Trophoblast cell (in vitro differentiated cells and primary cell): ENCODE data around the gene FITM1. TPM values are rescaled to one million over a fixed set of nuclear protein-coding genes. Genes with fewer than 3 reads are reported as not detected.
A peak's percentile ranks its signal among the peaks of the same experiment; 100 is the strongest.

Source experiments
- DNase-seq, 2 donors: peaks; one replicate each; pipeline ENCODE4 v3.0.0-alpha.2; 2016
- H2AFZ ChIP-seq: 2 replicates; pipeline ENCODE4 v1.6.1; 2013; ENCODE audit warnings: low read length, moderate library complexity, mild to moderate bottlenecking; ENCODE audit not compliant: insufficient read depth, poor library complexity
- H2AK5ac ChIP-seq: 2 replicates; pipeline ENCODE4 v1.6.1; 2013; ENCODE audit warnings: mild to moderate bottlenecking, low read length
- H2BK120ac ChIP-seq: 2 replicates; pipeline ENCODE4 v1.6.1; 2013; ENCODE audit warnings: low read length, mild to moderate bottlenecking, moderate library complexity; ENCODE audit not compliant: insufficient read depth, poor library complexity
- H2BK12ac ChIP-seq: 2 replicates; pipeline ENCODE4 v1.6.1; 2013; ENCODE audit warnings: mild to moderate bottlenecking, low read length, moderate library complexity
- H2BK5ac ChIP-seq: 2 replicates; pipeline ENCODE4 v1.6.1; 2013; ENCODE audit warnings: low read length, low read depth, moderate library complexity, mild to moderate bottlenecking; ENCODE audit not compliant: poor library complexity
- H3K14ac ChIP-seq: 2 replicates; pipeline ENCODE4 v1.6.1; 2013; ENCODE audit warnings: mild to moderate bottlenecking, low read length
- H3K18ac ChIP-seq: 2 replicates; pipeline ENCODE4 v1.6.1; 2013; ENCODE audit warnings: mild to moderate bottlenecking, low read length
- H3K23ac ChIP-seq: 2 replicates; pipeline ENCODE4 v1.6.1; 2013; ENCODE audit warnings: low read length
- H3K27ac ChIP-seq: 2 replicates; pipeline ENCODE4 v1.5.1; 2013; ENCODE audit warnings: low read depth, mild to moderate bottlenecking, inconsistent platforms, low read length, moderate library complexity
- H3K27me3 ChIP-seq: 2 replicates; pipeline ENCODE4 v1.6.1; 2013; ENCODE audit warnings: inconsistent platforms, mild to moderate bottlenecking, low read length, moderate library complexity; ENCODE audit not compliant: insufficient read depth
- H3K36me3 ChIP-seq, 2 experiments: 1 replicate in 1 of 2; 2 replicates in 1 of 2; pipeline ENCODE4 v1.6.1; 2013; ENCODE audit warnings: low read length in 2 of 2, mild to moderate bottlenecking in 2 of 2, moderate library complexity in 1 of 2; ENCODE audit not compliant: insufficient read depth in 2 of 2, control insufficient read depth in 1 of 2
- H3K4ac ChIP-seq: 2 replicates; pipeline ENCODE4 v1.6.1; 2013; ENCODE audit warnings: low read depth, mild to moderate bottlenecking, low read length, moderate library complexity
- H3K4me1 ChIP-seq, 2 experiments: 1 replicate in 1 of 2; 2 replicates in 1 of 2; pipeline ENCODE4 v1.6.1; 2013; ENCODE audit warnings: low read length in 2 of 2, mild to moderate bottlenecking in 2 of 2, moderate library complexity in 1 of 2; ENCODE audit not compliant: insufficient read depth in 2 of 2, control insufficient read depth in 1 of 2
- H3K4me2 ChIP-seq: 2 replicates; pipeline ENCODE4 v1.6.1; 2013; ENCODE audit warnings: inconsistent platforms, mild to moderate bottlenecking, low read length, moderate library complexity
- H3K4me3 ChIP-seq: 2 replicates; pipeline ENCODE4 v1.5.1; 2013; ENCODE audit warnings: mild to moderate bottlenecking, low read depth, low read length, inconsistent platforms
- H3K79me1 ChIP-seq: one replicate; pipeline ENCODE4 v1.6.1; 2013; ENCODE audit warnings: low read length
- H3K79me2 ChIP-seq: 2 replicates; pipeline ENCODE4 v1.6.1; 2013; ENCODE audit warnings: low read length, mild to moderate bottlenecking; ENCODE audit not compliant: control insufficient read depth, insufficient read depth, poor library complexity
- H3K9ac ChIP-seq: 2 replicates; pipeline ENCODE4 v1.6.1; 2013; ENCODE audit warnings: mild to moderate bottlenecking, low read length
- H3K9me3 ChIP-seq: 2 replicates; pipeline ENCODE4 v1.6.1; 2013; ENCODE audit warnings: low read depth, mild to moderate bottlenecking, control low read depth, inconsistent platforms, low read length; ENCODE audit not compliant: insufficient read depth
- H4K12ac ChIP-seq: 2 replicates; pipeline ENCODE4 v1.6.1; 2013; ENCODE audit warnings: low read depth, mild to moderate bottlenecking, low read length, moderate library complexity
- H4K8ac ChIP-seq: 2 replicates; pipeline ENCODE4 v1.6.1; 2013; ENCODE audit warnings: low read depth, mild to moderate bottlenecking, low read length, moderate library complexity
- H4K91ac ChIP-seq: one replicate; pipeline ENCODE4 v1.6.1; 2013; ENCODE audit warnings: low read depth, mild to moderate bottlenecking, low read length, moderate library complexity
- WGBS: extraction: QIAGEN DNeasy Blood & Tissue Kit; methylation state at CpG from one replicate; pipeline ENCODE4 v1.1.7; 2013; ENCODE audit warnings: missing lambda C conversion rate; ENCODE audit not compliant: insufficient read length, insufficient coverage; ENCODE audit errors: extremely low coverage; 5-methylcytosine and 5-hydroxymethylcytosine counted together
- polyA plus RNA-seq: library from polyadenylated mRNA; stranded (reverse); fragments of 200-250 nt; gene quantifications from 2 replicates; pipeline ENCODE4 v1.2.3, GENCODE V29; 2013

Gene FITM1, protein sequence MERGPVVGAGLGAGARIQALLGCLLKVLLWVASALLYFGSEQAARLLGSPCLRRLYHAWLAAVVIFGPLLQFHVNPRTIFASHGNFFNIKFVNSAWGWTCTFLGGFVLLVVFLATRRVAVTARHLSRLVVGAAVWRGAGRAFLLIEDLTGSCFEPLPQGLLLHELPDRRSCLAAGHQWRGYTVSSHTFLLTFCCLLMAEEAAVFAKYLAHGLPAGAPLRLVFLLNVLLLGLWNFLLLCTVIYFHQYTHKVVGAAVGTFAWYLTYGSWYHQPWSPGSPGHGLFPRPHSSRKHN
- 0.21 and 0.33 TPM in 2 replicates for polyA plus RNA-seq

- no peak within 1 kb of the TSS for H3K9ac ChIP-seq
- no CpG with 5 or more reads among the region's 5 CpGs for WGBS
Observed at GRCh38 chr14:24130380-24130716, at the start of gene FITM1. Gene FITM1, plus strand, starts transcription at chr14:24130659. Its CDS starts 905 bp downstream, at chr14:24131564.

DNA sequence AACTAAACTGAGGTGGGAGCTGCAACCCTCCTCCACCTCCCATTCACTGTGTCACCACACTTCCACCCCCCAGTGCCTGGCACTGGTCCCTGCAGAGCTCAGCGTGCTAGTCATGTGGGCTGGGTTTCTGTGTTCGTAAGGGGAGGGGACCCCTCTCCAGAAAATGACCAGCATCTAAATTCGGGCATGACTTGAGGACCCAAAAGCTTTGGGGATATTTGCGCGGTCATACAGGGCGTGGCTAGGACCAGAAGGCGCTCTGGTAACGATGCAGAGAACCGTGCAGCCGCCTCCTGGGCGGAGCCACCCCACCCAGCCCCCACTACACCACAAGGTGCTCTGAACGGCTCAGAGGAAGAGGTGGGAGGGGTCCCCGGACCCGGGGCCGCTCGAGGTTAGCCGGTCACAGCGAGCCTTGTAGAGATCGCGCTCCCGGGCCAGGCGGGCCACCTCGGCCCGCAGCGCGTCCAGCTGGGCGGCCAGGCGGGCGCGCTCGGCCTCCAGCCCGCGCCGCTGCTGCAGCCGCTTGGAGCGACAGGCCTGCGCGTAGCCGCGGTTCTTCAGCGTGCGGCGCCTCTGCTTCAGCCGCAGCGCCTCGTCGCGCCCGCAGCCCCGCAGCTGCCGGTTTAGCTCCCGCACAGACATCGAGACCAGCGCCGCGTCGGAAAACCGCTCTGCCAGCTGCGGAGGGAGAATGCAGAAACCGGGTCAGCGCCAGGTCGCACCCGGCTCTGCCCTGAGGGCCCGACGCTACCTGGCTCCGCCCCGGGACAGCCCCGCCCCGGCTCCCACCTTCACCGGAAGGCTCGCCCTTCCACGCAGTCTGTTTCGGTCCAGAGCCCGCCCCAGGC lies 49.3 kb upstream of the FITM1 start:
- no peak overlapping the region for H3K18ac ChIP-seq
- no peak overlapping the region for H3K4ac ChIP-seq
- H3K36me3 ChIP-seq: no peaks in the 10 kb centered on the region
- H3K79me2 ChIP-seq: no peaks in the 10 kb centered on the region
- peak overlapping the region; percentile 71 for H3K4me3 ChIP-seq
- no peaks in the 10 kb centered on the region for H3K79me1 ChIP-seq
- H3K27ac ChIP-seq: no peak overlapping the region
- peaks cover 3 to 6% of the 10 kb centered on the region in 2 experiments for H3K4me1 ChIP-seq
- peak overlapping the region; percentile 37 for H2AFZ ChIP-seq
- H3K9me3 ChIP-seq: peaks cover 1% of the 10 kb centered on the region
- DNase-seq: peak; percentile 51 to 71
- no peak overlapping the region for H4K8ac ChIP-seq
- peaks cover 14% of the 10 kb centered on the region for H3K27me3 ChIP-seq
- H2BK5ac ChIP-seq: no peak overlapping the region
- H3K9ac ChIP-seq: peak overlapping the region; percentile 14
- H3K14ac ChIP-seq: no peak overlapping the region
- no peak overlapping the region for H2AK5ac ChIP-seq
- H4K91ac ChIP-seq: no peak overlapping the region
- no peak overlapping the region for H2BK12ac ChIP-seq
- peak overlapping the region; percentile 97 for H3K4me2 ChIP-seq
- no CpG with 5 or more reads among the region's 74 CpGs for WGBS
- H3K23ac ChIP-seq: no peak overlapping the region
- H4K12ac ChIP-seq: no peak overlapping the region
- no peak overlapping the region for H2BK120ac ChIP-seq

More at GRCh38 chr14:24130380-24130716, at the start of gene FITM1:
- H3K4ac ChIP-seq: no peak within 1 kb of the TSS
- H3K23ac ChIP-seq: no peak within 1 kb of the TSS
- H2BK120ac ChIP-seq: no peak within 1 kb of the TSS
- no peak within 1 kb of the TSS for H3K14ac ChIP-seq
- no peak within 1 kb of the TSS for H4K12ac ChIP-seq
- H3K18ac ChIP-seq: no peak within 1 kb of the TSS
- H2AK5ac ChIP-seq: no peak within 1 kb of the TSS
- H3K9me3 ChIP-seq: no peaks in the 10 kb centered on the region
- H2BK5ac ChIP-seq: no peak within 1 kb of the TSS
- no peak within 1 kb of the TSS for H3K4me2 ChIP-seq
- H3K27ac ChIP-seq: no peak within 1 kb of the TSS
- no peaks in the 10 kb centered on the region for H3K79me1 ChIP-seq
- H3K27me3 ChIP-seq: no peaks in the 10 kb centered on the region
- H2AFZ ChIP-seq: no peak within 1 kb of the TSS
- no peaks in the 10 kb centered on the region for H3K36me3 ChIP-seq
- H3K79me2 ChIP-seq: no peaks in the 10 kb centered on the region
- no peak within 1 kb of the TSS for H4K8ac ChIP-seq
- H2BK12ac ChIP-seq: no peak within 1 kb of the TSS
- no peak for DNase-seq
- H3K4me1 ChIP-seq: peaks cover 0 to 2% of the 10 kb centered on the region in 2 experiments
- H4K91ac ChIP-seq: no peak within 1 kb of the TSS
- H3K4me3 ChIP-seq: no peak within 1 kb of the TSS

DNA sequence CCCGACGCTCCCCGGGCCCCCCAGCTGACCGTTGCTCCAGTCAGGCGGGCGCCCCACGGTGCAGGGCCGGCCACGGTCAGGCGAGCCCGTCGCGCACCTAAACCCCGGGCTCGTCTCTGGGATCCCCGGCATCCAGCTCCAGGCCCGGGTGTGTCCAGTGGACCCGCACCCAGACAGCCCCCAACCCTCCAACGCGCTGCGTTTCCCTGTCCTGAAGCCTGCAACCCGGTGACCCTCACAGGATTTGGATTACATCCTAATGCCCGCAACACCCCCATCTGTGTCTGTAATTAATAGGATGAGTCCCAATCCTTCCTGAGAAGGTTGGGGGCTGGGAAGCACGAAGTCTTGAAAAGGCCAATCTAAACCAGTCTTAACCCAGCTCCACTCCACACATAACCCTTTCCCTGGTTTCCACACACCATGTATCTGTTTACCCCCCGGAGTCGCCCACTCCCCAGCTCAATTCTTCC lies 48.7 kb upstream of the FITM1 start:
- Histone ChIP-seq H3K79me2 (no peaks in the 10 kb centered on the region), H3K9me3 (peaks cover 1% of the 10 kb centered on the region), H3K79me1 (no peaks in the 10 kb centered on the region), H2BK5ac (no peak overlapping the region), H3K4ac (no peak overlapping the region), H3K27ac (no peak overlapping the region), H2AK5ac (no peak overlapping the region), H3K27me3 (peaks cover 14% of the 10 kb centered on the region), H3K18ac (no peak overlapping the region), H2BK12ac (no peak overlapping the region), H3K14ac (no peak overlapping the region), H3K4me2 (peak overlapping the region; percentile 97), H3K4me3 (peak overlapping the region; percentile 71), H4K12ac (no peak overlapping the region), H2AFZ (no peak overlapping the region), H3K9ac (no peak overlapping the region), H2BK120ac (no peak overlapping the region), H4K8ac (peak overlapping the region; percentile 47), H3K4me1 (peaks cover 3 to 6% of the 10 kb centered on the region in 2 experiments), H3K23ac (no peak overlapping the region), H3K36me3 (no peaks in the 10 kb centered on the region), H4K91ac (no peak overlapping the region)
- peak in 1 of 2 donors; percentile 3 for DNase-seq
- WGBS: no CpG with 5 or more reads among the region's 26 CpGs

GRCh38 chr14:24082411-24083080 lies 47.9 kb upstream of the FITM1 start:
- Histone ChIP-seq H2AFZ (no peak overlapping the region), H4K8ac (no peak overlapping the region), H3K79me2 (no peaks in the 10 kb centered on the region), H4K12ac (no peak overlapping the region), H3K79me1 (no peaks in the 10 kb centered on the region), H3K9me3 (no peaks in the 10 kb centered on the region), H3K4me2 (no peak overlapping the region), H2BK5ac (no peak overlapping the region), H2AK5ac (no peak overlapping the region), H3K4me1 (peaks cover 3 to 6% of the 10 kb centered on the region in 2 experiments), H3K36me3 (no peaks in the 10 kb centered on the region), H3K9ac (no peak overlapping the region), H3K14ac (no peak overlapping the region), H3K27me3 (peaks cover 14% of the 10 kb centered on the region), H3K27ac (no peak overlapping the region), H3K4me3 (no peak overlapping the region), H3K18ac (no peak overlapping the region), H3K4ac (no peak overlapping the region), H2BK12ac (no peak overlapping the region), H4K91ac (no peak overlapping the region), H2BK120ac (no peak overlapping the region), H3K23ac (no peak overlapping the region)
- DNase-seq: no peak
- WGBS: no CpG with 5 or more reads among the region's 5 CpGs
